HepG2 (cell line): ENCODE results near the gene CITED2. TPM values are rescaled to one million over a fixed set of nuclear protein-coding genes. Genes with fewer than 3 reads are reported as not detected.

Experiments
- ARNTL ChIP-seq: sonication (generic); formaldehyde crosslinking; IDR thresholded peaks from 2 replicates; pipeline ENCODE4 v1.4.0; 2020; ENCODE audit warnings: mild to moderate bottlenecking, missing genetic modification reagents
- FIP1L1 ChIP-seq: fragments of 200-400 bp; formaldehyde crosslinking; IDR thresholded peaks from 2 replicates; pipeline ENCODE4 v1.6.1; 2018; ENCODE audit warnings: low read depth, mild to moderate bottlenecking, low read length, moderate library complexity, borderline replicate concordance; ENCODE audit not compliant: insufficient read depth
- HNRNPK ChIP-seq: fragments of 200-400 bp; formaldehyde crosslinking; IDR thresholded peaks from 2 replicates; pipeline ENCODE4 v1.6.1; 2018; ENCODE audit warnings: low read length, low read depth, moderate library complexity, mild to moderate bottlenecking; ENCODE audit not compliant: poor library complexity, severe bottlenecking
- KLF16 ChIP-seq, 2 experiments: sonication (generic) in 1 of 2; formaldehyde crosslinking in 1 of 2; IDR thresholded peaks; 2 replicates each; pipeline versions ENCODE4 v1.6.1 to v1.8.0; 2016 to 2023; ENCODE audit warnings: missing genetic modification reagents in 2 of 2, missing compliant biosample characterization in 1 of 2
- RFX5 ChIP-seq: IDR thresholded peaks from 2 replicates; pipeline ENCODE4 v1.6.1; 2011; ENCODE audit warnings: low read depth, low read length, improper control_type of control experiment
- SMC3 ChIP-seq: IDR thresholded peaks from 2 replicates; pipeline ENCODE4 v1.6.1; 2011; ENCODE audit warnings: low read length, improper control_type of control experiment
- SOX6 ChIP-seq, 2 experiments: fragments of 450-650 bp in 1 of 2; sonication (generic) in 1 of 2; formaldehyde crosslinking in 1 of 2; IDR thresholded peaks; 2 replicates each; pipeline versions ENCODE4 v1.4.0 to v1.6.1; 2017 to 2020; ENCODE audit warnings: antibody characterized with exemption in 1 of 2, mild to moderate bottlenecking in 1 of 2, missing genetic modification reagents in 1 of 2
- SYNCRIP ChIP-seq: fragments of 200-400 bp; formaldehyde crosslinking; IDR thresholded peaks from 2 replicates; pipeline ENCODE4 v1.6.1; 2018; ENCODE audit warnings: mild to moderate bottlenecking, low read depth, low read length; ENCODE audit not compliant: insufficient read depth
- TMF1 ChIP-seq: sonication (generic); formaldehyde crosslinking; IDR thresholded peaks from 2 replicates; pipeline ENCODE4 v1.8.1; 2022; ENCODE audit warnings: low read depth, missing genetic modification reagents
- ZBTB1 ChIP-seq: sonication (generic); formaldehyde crosslinking; IDR thresholded peaks from 2 replicates; pipeline ENCODE4 v1.4.0; 2020; ENCODE audit warnings: missing genetic modification reagents, borderline replicate concordance
- ZFP37 ChIP-seq: sonication (generic); formaldehyde crosslinking; IDR thresholded peaks from 2 replicates; pipeline ENCODE4 v1.4.0; 2020; ENCODE audit warnings: missing genetic modification reagents, borderline replicate concordance
- ZFY ChIP-seq: sonication (generic); formaldehyde crosslinking; IDR thresholded peaks from 2 replicates; pipeline ENCODE4 v1.4.0; 2020; ENCODE audit warnings: missing genetic modification reagents
- ZNF343 ChIP-seq: sonication (generic); formaldehyde crosslinking; IDR thresholded peaks from 2 replicates; pipeline ENCODE4 v1.4.0; 2020; ENCODE audit warnings: mild to moderate bottlenecking, missing genetic modification reagents
- ZNF543 ChIP-seq: sonication (generic); formaldehyde crosslinking; IDR thresholded peaks from 2 replicates; pipeline ENCODE4 v1.4.0; 2020; ENCODE audit warnings: mild to moderate bottlenecking, missing genetic modification reagents
- polyA plus RNA-seq, 8 experiments: library from polyadenylated mRNA; depleted of rRNA in 3 of 8; stranded (reverse) in 7 of 8; unstranded in 1 of 8; fragments of >200 nt; fragmentation: Illumina TruSeq in 4 of 8; extraction: Trizol in 4 of 8; gene quantifications; 2 replicates each; pipeline versions ENCODE4 v1.2.1 to v1.2.3, GENCODE V29; 2011 to 2016; ENCODE audit warnings: low read depth in 4 of 8, missing spikeins in 1 of 8, mixed read lengths in 1 of 8; ENCODE audit not compliant: insufficient read depth in 1 of 8
- total RNA-seq, 5 experiments: library from RNA; depleted of rRNA; stranded (reverse); fragments of >200 nt; fragmentation: Illumina TruSeq; extraction: Trizol; gene quantifications; 2 replicates each; pipeline ENCODE4 v1.2.3, GENCODE V29; 2016; ENCODE audit warnings: low read depth in 1 of 5
- TF ChIP-seq, protein P1 (sequence below): sonication (generic); formaldehyde crosslinking; IDR thresholded peaks from 2 replicates; pipeline ENCODE4 v1.4.0; 2020; ENCODE audit warnings: mild to moderate bottlenecking, missing genetic modification reagents
- TF ChIP-seq, protein P2 (sequence below): sonication (generic); formaldehyde crosslinking; IDR thresholded peaks from 2 replicates; pipeline ENCODE4 v1.5.0; 2020; ENCODE audit warnings: mild to moderate bottlenecking, missing genetic modification reagents
- TF ChIP-seq, protein P3 (sequence below): sonication (generic); formaldehyde crosslinking; IDR thresholded peaks from 2 replicates; pipeline ENCODE4 v1.4.0; 2020; ENCODE audit warnings: missing genetic modification reagents
- TF ChIP-seq, protein P4 (sequence below): sonication (generic); formaldehyde crosslinking; IDR thresholded peaks from 2 replicates; pipeline ENCODE4 v1.5.0; 2020; ENCODE audit warnings: missing genetic modification reagents, mild to moderate bottlenecking, borderline replicate concordance
- TF ChIP-seq, protein P5 (sequence below): sonication (generic); formaldehyde crosslinking; IDR thresholded peaks from 2 replicates; pipeline ENCODE4 v1.5.0; 2020; ENCODE audit warnings: mild to moderate bottlenecking, missing genetic modification reagents

Gene CITED2
- total and polyA plus RNA-seq, 2 of the 13 experiments (the other 11 are each of a cell fraction or from before 2014, with no cell fraction given), result 17.6 to 57.2 TPM

DNA sequence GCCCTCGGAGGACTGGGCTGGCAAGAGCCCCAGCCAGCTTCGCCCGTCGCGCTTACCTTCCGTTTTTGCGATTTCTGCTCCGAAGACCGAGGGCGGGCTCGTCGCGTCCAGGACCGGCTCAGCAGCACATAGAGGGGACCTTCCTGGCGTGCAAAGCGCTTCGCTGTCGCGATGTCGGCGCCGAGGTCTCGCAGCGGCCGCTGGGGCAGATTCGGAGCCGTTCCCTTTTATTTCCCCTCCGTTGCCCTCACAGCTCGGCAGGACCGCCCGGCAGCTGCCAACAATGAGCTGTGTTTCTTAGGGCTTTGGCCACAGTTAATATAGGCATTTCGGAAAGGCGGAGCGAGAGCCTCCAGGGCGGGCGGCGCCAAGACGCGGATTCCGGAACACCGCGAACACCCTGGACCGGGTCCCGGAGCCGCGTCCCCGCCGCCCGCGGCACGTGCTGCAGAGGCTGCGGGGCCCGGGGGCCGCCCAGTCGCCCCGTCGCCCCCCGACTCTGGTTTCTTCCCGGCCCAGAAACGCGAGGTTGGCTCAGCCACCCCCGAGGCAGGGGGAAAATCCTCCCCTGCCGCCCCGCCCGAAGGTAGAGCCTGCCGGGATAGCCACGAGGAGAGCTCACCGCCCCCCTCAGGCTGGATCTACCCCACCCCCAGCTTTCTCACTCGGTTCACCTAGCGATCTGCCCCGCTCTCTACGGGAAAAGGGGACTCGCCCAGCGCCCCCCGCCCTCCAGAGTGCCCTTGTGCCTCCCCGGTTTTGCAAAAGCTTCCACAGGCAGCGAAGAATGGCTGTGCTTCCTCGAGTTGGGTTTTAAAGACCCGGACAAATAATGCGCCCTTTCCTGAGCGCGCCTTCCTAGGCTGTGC lies at the start of gene CITED2 (continued):
- TF ChIP-seq, protein P1, sequence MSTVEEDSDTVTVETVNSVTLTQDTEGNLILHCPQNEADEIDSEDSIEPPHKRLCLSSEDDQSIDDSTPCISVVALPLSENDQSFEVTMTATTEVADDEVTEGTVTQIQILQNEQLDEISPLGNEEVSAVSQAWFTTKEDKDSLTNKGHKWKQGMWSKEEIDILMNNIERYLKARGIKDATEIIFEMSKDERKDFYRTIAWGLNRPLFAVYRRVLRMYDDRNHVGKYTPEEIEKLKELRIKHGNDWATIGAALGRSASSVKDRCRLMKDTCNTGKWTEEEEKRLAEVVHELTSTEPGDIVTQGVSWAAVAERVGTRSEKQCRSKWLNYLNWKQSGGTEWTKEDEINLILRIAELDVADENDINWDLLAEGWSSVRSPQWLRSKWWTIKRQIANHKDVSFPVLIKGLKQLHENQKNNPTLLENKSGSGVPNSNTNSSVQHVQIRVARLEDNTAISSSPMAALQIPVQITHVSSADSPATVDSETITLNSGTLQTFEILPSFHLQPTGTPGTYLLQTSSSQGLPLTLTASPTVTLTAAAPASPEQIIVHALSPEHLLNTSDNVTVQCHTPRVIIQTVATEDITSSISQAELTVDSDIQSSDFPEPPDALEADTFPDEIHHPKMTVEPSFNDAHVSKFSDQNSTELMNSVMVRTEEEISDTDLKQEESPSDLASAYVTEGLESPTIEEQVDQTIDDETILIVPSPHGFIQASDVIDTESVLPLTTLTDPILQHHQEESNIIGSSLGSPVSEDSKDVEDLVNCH (CRISPR knock-in tag), result peak; percentile 23; the same call in 1 of the 2 replicates
- TF ChIP-seq ZBTB1 (CRISPR knock-in tag) (0 out of 2 replicates have a peak, but pooled peaks have one; percentile 44), SOX6 (IDR thresholded peaks at IDR 0.05) (no peak), SOX6 (CRISPR knock-in tag; IDR thresholded peaks at IDR 0.05) (peak; percentile 89), SMC3 (peak; percentile 4; the same call in 1 of the 2 replicates), FIP1L1 (no peak; the same call in 1 of the 2 replicates), KLF16 (CRISPR knock-in tag; IDR thresholded peaks at IDR 0.05) (peak in 1 of 2 experiments; percentile 99; a peak in 2 of 4 replicates), TMF1 (CRISPR knock-in tag) (peak; percentile 93; the same call in 1 of the 2 replicates), ARNTL (CRISPR knock-in tag) (peak; percentile 69; the same call in 1 of the 2 replicates), ZFP37 (CRISPR knock-in tag) (peak; percentile 74), SYNCRIP (no peak), HNRNPK (no peak), ZNF543 (peak; percentile 45; the same call in 1 of the 2 replicates), ZNF343 (CRISPR knock-in tag) (0 out of 2 replicates have a peak, but pooled peaks have one; percentile 9), RFX5 (peak; percentile 55), ZFY (CRISPR knock-in tag) (peak; percentile 80)
- TF ChIP-seq, protein P2, sequence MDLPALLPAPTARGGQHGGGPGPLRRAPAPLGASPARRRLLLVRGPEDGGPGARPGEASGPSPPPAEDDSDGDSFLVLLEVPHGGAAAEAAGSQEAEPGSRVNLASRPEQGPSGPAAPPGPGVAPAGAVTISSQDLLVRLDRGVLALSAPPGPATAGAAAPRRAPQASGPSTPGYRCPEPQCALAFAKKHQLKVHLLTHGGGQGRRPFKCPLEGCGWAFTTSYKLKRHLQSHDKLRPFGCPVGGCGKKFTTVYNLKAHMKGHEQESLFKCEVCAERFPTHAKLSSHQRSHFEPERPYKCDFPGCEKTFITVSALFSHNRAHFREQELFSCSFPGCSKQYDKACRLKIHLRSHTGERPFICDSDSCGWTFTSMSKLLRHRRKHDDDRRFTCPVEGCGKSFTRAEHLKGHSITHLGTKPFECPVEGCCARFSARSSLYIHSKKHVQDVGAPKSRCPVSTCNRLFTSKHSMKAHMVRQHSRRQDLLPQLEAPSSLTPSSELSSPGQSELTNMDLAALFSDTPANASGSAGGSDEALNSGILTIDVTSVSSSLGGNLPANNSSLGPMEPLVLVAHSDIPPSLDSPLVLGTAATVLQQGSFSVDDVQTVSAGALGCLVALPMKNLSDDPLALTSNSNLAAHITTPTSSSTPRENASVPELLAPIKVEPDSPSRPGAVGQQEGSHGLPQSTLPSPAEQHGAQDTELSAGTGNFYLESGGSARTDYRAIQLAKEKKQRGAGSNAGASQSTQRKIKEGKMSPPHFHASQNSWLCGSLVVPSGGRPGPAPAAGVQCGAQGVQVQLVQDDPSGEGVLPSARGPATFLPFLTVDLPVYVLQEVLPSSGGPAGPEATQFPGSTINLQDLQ (CRISPR knock-in tag), result no peak
- TF ChIP-seq, protein P3, sequence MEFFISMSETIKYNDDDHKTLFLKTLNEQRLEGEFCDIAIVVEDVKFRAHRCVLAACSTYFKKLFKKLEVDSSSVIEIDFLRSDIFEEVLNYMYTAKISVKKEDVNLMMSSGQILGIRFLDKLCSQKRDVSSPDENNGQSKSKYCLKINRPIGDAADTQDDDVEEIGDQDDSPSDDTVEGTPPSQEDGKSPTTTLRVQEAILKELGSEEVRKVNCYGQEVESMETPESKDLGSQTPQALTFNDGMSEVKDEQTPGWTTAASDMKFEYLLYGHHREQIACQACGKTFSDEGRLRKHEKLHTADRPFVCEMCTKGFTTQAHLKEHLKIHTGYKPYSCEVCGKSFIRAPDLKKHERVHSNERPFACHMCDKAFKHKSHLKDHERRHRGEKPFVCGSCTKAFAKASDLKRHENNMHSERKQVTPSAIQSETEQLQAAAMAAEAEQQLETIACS (CRISPR knock-in tag), result peak; percentile 80
- TF ChIP-seq, protein P4, sequence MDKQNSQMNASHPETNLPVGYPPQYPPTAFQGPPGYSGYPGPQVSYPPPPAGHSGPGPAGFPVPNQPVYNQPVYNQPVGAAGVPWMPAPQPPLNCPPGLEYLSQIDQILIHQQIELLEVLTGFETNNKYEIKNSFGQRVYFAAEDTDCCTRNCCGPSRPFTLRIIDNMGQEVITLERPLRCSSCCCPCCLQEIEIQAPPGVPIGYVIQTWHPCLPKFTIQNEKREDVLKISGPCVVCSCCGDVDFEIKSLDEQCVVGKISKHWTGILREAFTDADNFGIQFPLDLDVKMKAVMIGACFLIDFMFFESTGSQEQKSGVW (CRISPR knock-in tag), result no peak
- TF ChIP-seq, protein P5, sequence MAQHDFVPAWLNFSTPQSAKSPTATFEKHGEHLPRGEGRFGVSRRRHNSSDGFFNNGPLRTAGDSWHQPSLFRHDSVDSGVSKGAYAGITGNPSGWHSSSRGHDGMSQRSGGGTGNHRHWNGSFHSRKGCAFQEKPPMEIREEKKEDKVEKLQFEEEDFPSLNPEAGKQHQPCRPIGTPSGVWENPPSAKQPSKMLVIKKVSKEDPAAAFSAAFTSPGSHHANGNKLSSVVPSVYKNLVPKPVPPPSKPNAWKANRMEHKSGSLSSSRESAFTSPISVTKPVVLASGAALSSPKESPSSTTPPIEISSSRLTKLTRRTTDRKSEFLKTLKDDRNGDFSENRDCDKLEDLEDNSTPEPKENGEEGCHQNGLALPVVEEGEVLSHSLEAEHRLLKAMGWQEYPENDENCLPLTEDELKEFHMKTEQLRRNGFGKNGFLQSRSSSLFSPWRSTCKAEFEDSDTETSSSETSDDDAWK (CRISPR knock-in tag), result no peak
